H1 (cell line): ENCODE measurements around the gene MYOM3. TPM values are rescaled to one million over a fixed set of nuclear protein-coding genes. Genes with fewer than 3 reads are reported as not detected.

Experiments
- CTCF ChIA-PET: fragments of 300-600 bp; sonication (Branson Sonifier 250); formaldehyde crosslinking; loops from one replicate; lab custom pipeline; 2021; ENCODE audit not compliant: partially characterized antibody; lab: Charles Lee
- POLR2A ChIA-PET: fragments of 300-600 bp; sonication (Branson Sonifier 250); formaldehyde crosslinking; loops from one replicate; lab custom pipeline; 2021; ENCODE audit warnings: inconsistent platforms; ENCODE audit not compliant: partially characterized antibody; lab: Charles Lee
- DNase-seq, 2 experiments: peaks; one replicate each; pipeline versions ENCODE4 v3.0.0 to v3.0.0-alpha.2; 2010 to 2022; ENCODE audit warnings: low spot score in 2 of 2, low read depth in 1 of 2, mixed read lengths in 1 of 2
- FAIRE-seq: peaks from 2 replicates; lab custom pipeline; 2011; peaks lifted over from hg19 to GRCh38; lab: Jason Lieb, UNC
- H2AFZ ChIP-seq: 2 replicates; pipeline ENCODE4 v1.8.1; 2012; ENCODE audit warnings: low read length, inconsistent platforms
- H2AK5ac ChIP-seq: 2 replicates; pipeline ENCODE4 v1.6.1; 2013; ENCODE audit warnings: low read depth, low read length
- H2BK120ac ChIP-seq: replicated peaks from 2 replicates; pipeline ENCODE3; 2013; ENCODE audit warnings: low read depth, low read length, inconsistent platforms
- H2BK12ac ChIP-seq: 2 replicates; pipeline ENCODE4 v1.6.1; 2013; ENCODE audit warnings: low read depth, low read length
- H2BK15ac ChIP-seq: 2 replicates; pipeline ENCODE4 v1.6.1; 2013; ENCODE audit warnings: low read length
- H2BK20ac ChIP-seq: 2 replicates; pipeline ENCODE4 v1.6.1; 2013; ENCODE audit warnings: low read length
- H2BK5ac ChIP-seq: 2 replicates; pipeline ENCODE4 v1.6.1; 2013; ENCODE audit warnings: low read depth, low read length
- H3K14ac ChIP-seq: 2 replicates; pipeline ENCODE4 v1.6.1; 2013; ENCODE audit warnings: inconsistent platforms; ENCODE audit not compliant: insufficient read length
- H3K18ac ChIP-seq: 2 replicates; pipeline ENCODE4 v1.6.1; 2013; ENCODE audit warnings: low read length; ENCODE audit errors: extremely low read depth
- H3K23ac ChIP-seq: 2 replicates; pipeline ENCODE4 v1.6.1; 2013; ENCODE audit warnings: inconsistent platforms; ENCODE audit not compliant: insufficient read length
- H3K23me2 ChIP-seq: 2 replicates; pipeline ENCODE4 v1.6.1; 2013; ENCODE audit warnings: low read depth, low read length
- H3K27ac ChIP-seq: 2 replicates; pipeline ENCODE4 v1.6.1; 2011; ENCODE audit warnings: low read depth, low read length, inconsistent platforms
- H3K27me3 ChIP-seq, 4 experiments: replicated peaks in 1 of 4; 1 replicate in 1 of 4; 2 replicates in 3 of 4; pipeline versions ENCODE4 v1.6.1 to v1.8.1; 2011 to 2013; ENCODE audit warnings: low read length in 3 of 4, mild to moderate bottlenecking in 3 of 4, inconsistent platforms in 2 of 4, mixed read lengths in 2 of 4, moderate library complexity in 1 of 4; ENCODE audit not compliant: control insufficient read depth in 3 of 4, insufficient read depth in 3 of 4; ENCODE audit errors: extremely low read depth in 1 of 4
- H3K36me3 ChIP-seq, 4 experiments: 2 replicates each; pipeline versions ENCODE4 v1.6.1 to v1.8.1; 2011 to 2013; ENCODE audit warnings: mild to moderate bottlenecking in 4 of 4, low read length in 3 of 4, moderate library complexity in 2 of 4, control low read depth in 1 of 4, inconsistent platforms in 1 of 4; ENCODE audit not compliant: insufficient read depth in 4 of 4, control insufficient read depth in 2 of 4
- H3K4ac ChIP-seq: replicated peaks from 2 replicates; pipeline ENCODE3; 2013; ENCODE audit warnings: low read length, low read depth, mixed read lengths, inconsistent platforms; ENCODE audit not compliant: insufficient read length
- H3K4me1 ChIP-seq, 4 experiments: replicated peaks in 1 of 4; 1 replicate in 1 of 4; 2 replicates in 3 of 4; pipeline versions ENCODE4 v1.6.1 to v1.8.1; 2011 to 2013; ENCODE audit warnings: low read length in 3 of 4, inconsistent platforms in 2 of 4, mixed read lengths in 1 of 4; ENCODE audit not compliant: insufficient read depth in 4 of 4, control insufficient read depth in 3 of 4
- H3K4me2 ChIP-seq, 2 experiments: 2 replicates each; pipeline versions ENCODE4 v1.6.1 to v1.8.1; 2011 to 2013; ENCODE audit warnings: low read depth in 2 of 2, low read length in 2 of 2, control low read depth in 1 of 2, inconsistent platforms in 1 of 2, mild to moderate bottlenecking in 1 of 2; ENCODE audit not compliant: insufficient read depth in 1 of 2
- H3K4me3 ChIP-seq, 4 experiments: fragments of 200-600, 300-600 bp in 1 of 4; sonication (generic), shearing (Covaris generic), sonication (Bioruptor Twin) in 1 of 4; 2 replicates each; pipeline versions ENCODE4 v1.5.1 to v1.8.1; 2011 to 2016; ENCODE audit warnings: low read length in 4 of 4, low read depth in 3 of 4, control low read depth in 2 of 4, inconsistent platforms in 2 of 4, mild to moderate bottlenecking in 2 of 4, mixed read lengths in 1 of 4, moderate library complexity in 1 of 4; ENCODE audit not compliant: insufficient read depth in 2 of 4; ENCODE audit errors: extremely low read depth in 1 of 4
- H3K56ac ChIP-seq: replicated peaks from 2 replicates; pipeline ENCODE3; 2013; ENCODE audit warnings: low read depth, mild to moderate bottlenecking, mixed read lengths, low read length, inconsistent platforms; ENCODE audit not compliant: insufficient read length
- H3K79me1 ChIP-seq: 2 replicates; pipeline ENCODE4 v1.6.1; 2013; ENCODE audit warnings: low read depth, low read length, control low read depth
- H3K79me2 ChIP-seq, 2 experiments: 2 replicates each; pipeline versions ENCODE4 v1.6.1 to v1.8.1; 2012 to 2013; ENCODE audit warnings: low read length in 2 of 2, mild to moderate bottlenecking in 2 of 2, inconsistent platforms in 1 of 2; ENCODE audit not compliant: insufficient read depth in 2 of 2, control insufficient read depth in 1 of 2
- H3K9ac ChIP-seq, 4 experiments: replicated peaks in 1 of 4; 1 replicate in 1 of 4; 2 replicates in 3 of 4; pipeline versions ENCODE4 v1.6.1 to v1.8.1; 2011 to 2013; ENCODE audit warnings: low read depth in 3 of 4, low read length in 3 of 4, control low read depth in 2 of 4, mild to moderate bottlenecking in 2 of 4, moderate library complexity in 2 of 4, inconsistent platforms in 1 of 4; ENCODE audit errors: extremely low read depth in 1 of 4
- H3K9me3 ChIP-seq, 2 experiments: 2 replicates each; pipeline versions ENCODE4 v1.6.1 to v1.8.1; 2012 to 2013; ENCODE audit warnings: mild to moderate bottlenecking in 2 of 2, moderate library complexity in 2 of 2, control low read depth in 1 of 2, inconsistent platforms in 1 of 2, low read depth in 1 of 2, low read length in 1 of 2, mixed read lengths in 1 of 2; ENCODE audit not compliant: insufficient read depth in 2 of 2
- H4K20me1 ChIP-seq, 2 experiments: replicated peaks in 1 of 2; 2 replicates each; pipeline versions ENCODE3 to v1.8.1; 2011 to 2013; ENCODE audit warnings: inconsistent platforms in 2 of 2, low read length in 2 of 2, mild to moderate bottlenecking in 1 of 2; ENCODE audit not compliant: insufficient read depth in 2 of 2, control insufficient read depth in 1 of 2
- H4K5ac ChIP-seq: 2 replicates; pipeline ENCODE4 v1.6.1; 2013; ENCODE audit warnings: low read length, low read depth, mixed read lengths, inconsistent platforms; ENCODE audit not compliant: insufficient read length
- H4K8ac ChIP-seq: 2 replicates; pipeline ENCODE4 v1.8.0; 2013; ENCODE audit warnings: mild to moderate bottlenecking, moderate library complexity, low read length, inconsistent platforms; ENCODE audit not compliant: insufficient read depth; ENCODE audit errors: extremely low read depth
- H4K91ac ChIP-seq: replicated peaks from 2 replicates; pipeline ENCODE3; 2013; ENCODE audit warnings: low read length, mixed read lengths, inconsistent platforms; ENCODE audit not compliant: insufficient read length
- ATF3 ChIP-seq: IDR thresholded peaks from 2 replicates; pipeline ENCODE4 v1.6.1; 2011; ENCODE audit warnings: low read depth, mild to moderate bottlenecking, low read length; ENCODE audit not compliant: insufficient read depth
- CBX5 ChIP-seq: fragments of 300-800, 300-1000 bp; sonication (generic); IDR thresholded peaks from 2 replicates; pipeline ENCODE4 v1.7.1; 2016; ENCODE audit warnings: antibody characterized with exemption, low read length, low read depth
- CHD1 ChIP-seq: IDR thresholded peaks from 2 replicates; pipeline ENCODE4 v1.6.1; 2012; ENCODE audit warnings: low read depth, low read length, improper control_type of control experiment
- CREB1 ChIP-seq: IDR thresholded peaks from 2 replicates; pipeline ENCODE4 v1.6.1; 2012; ENCODE audit warnings: inconsistent platforms
- KDM1A ChIP-seq: fragments of 200-600, 300-600 bp; sonication (generic); IDR thresholded peaks from 2 replicates; pipeline ENCODE4 v1.7.1; 2016; ENCODE audit warnings: mild to moderate bottlenecking, low read length, borderline replicate concordance
- KDM5A ChIP-seq: fragments of 200-600 bp; IDR thresholded peaks from 2 replicates; pipeline ENCODE4 v1.7.1; 2012; ENCODE audit warnings: mild to moderate bottlenecking, low read length, inconsistent platforms, mixed read lengths
- RFX5 ChIP-seq: IDR thresholded peaks from 2 replicates; pipeline ENCODE4 v1.6.1; 2011; ENCODE audit warnings: low read depth, low read length, improper control_type of control experiment, borderline replicate concordance
- RNF2 ChIP-seq: fragments of 200-900, 300-1000 bp; sonication (generic); IDR thresholded peaks from 2 replicates; pipeline ENCODE4 v1.7.1; 2016; ENCODE audit warnings: borderline replicate concordance, low read depth, mild to moderate bottlenecking, antibody characterized with exemption, low read length; ENCODE audit not compliant: poor library complexity, severe bottlenecking; ENCODE audit errors: missing control alignments
- TEAD4 ChIP-seq: IDR thresholded peaks from 2 replicates; pipeline ENCODE4 v1.6.1; 2012; ENCODE audit warnings: low read depth, low read length, inconsistent platforms, mixed read lengths
- ZNF274 ChIP-seq: IDR thresholded peaks from 2 replicates; pipeline ENCODE4 v1.7.0; 2012; ENCODE audit warnings: low read length, borderline replicate concordance; ENCODE audit errors: extremely low read depth
- WGBS, 2 experiments: shearing (Covaris generic) in 1 of 2; methylation state at CpG; one replicate each; pipeline versions ENCODE4 v1.1.6 to v1.1.7; 2013 to 2015; ENCODE audit warnings: low lambda C conversion rate in 2 of 2, mixed read lengths in 2 of 2, inconsistent platforms in 1 of 2, low coverage in 1 of 2, missing lambda C conversion rate in 1 of 2; ENCODE audit not compliant: insufficient replicate concordance in 2 of 2, insufficient coverage in 1 of 2, insufficient read length in 1 of 2; ENCODE audit errors: extremely low coverage in 1 of 2, missing lambda C conversion rate in 1 of 2; 5-methylcytosine and 5-hydroxymethylcytosine counted together
- polyA plus RNA-seq, 7 experiments: library from polyadenylated mRNA; depleted of rRNA in 3 of 7; stranded (reverse) in 5 of 7; unstranded in 2 of 7; fragments of >200 nt in 5 of 7; fragments of 200-250 nt in 2 of 7; gene quantifications; 1 replicate in 5 of 7; 2 replicates in 1 of 7; 4 replicates in 1 of 7; pipeline versions ENCODE4 v1.2.1 to v1.2.3, GENCODE V29; 2011 to 2013; ENCODE audit warnings: missing spikeins in 2 of 7, mixed read lengths in 2 of 7
- total RNA-seq: library from RNA; stranded (reverse); fragmentation: NEBNext Ultra II Directional; extraction: Animal tissue kit (Norgen Biotek cat#: 25700); gene quantifications from 2 replicates; pipeline ENCODE4 v1.2.1, GENCODE V29; 2021

Gene MYOM3
- total and polyA plus RNA-seq, 2 of the 8 experiments (the other 6 are each of a cell fraction or from before 2014, with no cell fraction given), result 0.08 to 0.09 TPM

- 0 out of 4 replicates have a peak, but pooled peaks cover 0 to 7% of the 10 kb centered on the region in 2 experiments for H3K9me3 ChIP-seq
- no peak overlapping the region for H4K91ac ChIP-seq
- no peaks in the 10 kb centered on the region for H3K79me2 ChIP-seq
- H3K18ac ChIP-seq, result no peak overlapping the region
- no peaks in the 10 kb centered on the region for H3K36me3 ChIP-seq
- no peak overlapping the region for H2AFZ ChIP-seq
- ChIA-PET CTCF (interaction anchor here (1.4 kb wide), 1 partner anchor 8 kb away, joined by 9 read pairs; no protein-coding TSS in a partner anchor), POLR2A (no interaction called here)
- no peak overlapping the region for H2BK5ac ChIP-seq
- H3K14ac ChIP-seq, result no peak overlapping the region
- H3K4me1 ChIP-seq, result no peaks in the 10 kb centered on the region
- DNase-seq, result no peak
- H3K56ac ChIP-seq, result no peak overlapping the region
- H3K4me3 ChIP-seq, result no peak overlapping the region
- no peak overlapping the region for H2AK5ac ChIP-seq
- no peak overlapping the region for H2BK15ac ChIP-seq
- H4K8ac ChIP-seq, result no peak overlapping the region
- WGBS, 2 experiments, result 81% methylated on average over 2 of the region's 2 CpGs; no CpG with 5 or more reads in 1 of the 2 experiments
- no peak overlapping the region for H2BK20ac ChIP-seq
- no peak overlapping the region for H3K9ac ChIP-seq
- no peaks in the 10 kb centered on the region for H3K27me3 ChIP-seq
- H3K4ac ChIP-seq, result no peak overlapping the region
- H2BK12ac ChIP-seq, result no peak overlapping the region
- H3K23me2 ChIP-seq, result no peaks in the 10 kb centered on the region
- no peaks in the 10 kb centered on the region for H3K79me1 ChIP-seq
- H3K23ac ChIP-seq, result no peak overlapping the region
- H2BK120ac ChIP-seq, result no peak overlapping the region
- H4K5ac ChIP-seq, result no peak overlapping the region
- no peak for FAIRE-seq
- H3K27ac ChIP-seq, result no peak overlapping the region
- H3K4me2 ChIP-seq, result no peak overlapping the region
- H4K20me1 ChIP-seq, result no peaks in the 10 kb centered on the region
- no peak for TF ChIP-seq CREB1
- no peak for TF ChIP-seq ZNF274
- no peak for TF ChIP-seq ATF3
- no peak for TF ChIP-seq KDM1A
- no peak for TF ChIP-seq CBX5
- no peak for TF ChIP-seq CHD1
- TF ChIP-seq RNF2, result no peak
- TF ChIP-seq RFX5, result no peak
- no peak for TF ChIP-seq KDM5A
- no peak for TF ChIP-seq TEAD4
Observed at GRCh38 chr1:24062221-24062620, 49.7 kb downstream of the MYOM3 start.
